GM21737 (cell line): Measurements from ENCODE around the gene ETF1.
"Not testable (repeated sequence)": the region's sequence is repeated elsewhere in the genome, so short reads cannot be mapped to it uniquely, and the experiment has no call there.

Source experiments
- ATAC-seq: cut with Tn5 transposase; IDR thresholded peaks from one replicate; pipeline ENCODE4 v1.9.1; 2021; ENCODE audit warnings: mild to moderate bottlenecking, moderate library complexity; ENCODE audit not compliant: unreplicated experiment

The ETF1 gene

DNA sequence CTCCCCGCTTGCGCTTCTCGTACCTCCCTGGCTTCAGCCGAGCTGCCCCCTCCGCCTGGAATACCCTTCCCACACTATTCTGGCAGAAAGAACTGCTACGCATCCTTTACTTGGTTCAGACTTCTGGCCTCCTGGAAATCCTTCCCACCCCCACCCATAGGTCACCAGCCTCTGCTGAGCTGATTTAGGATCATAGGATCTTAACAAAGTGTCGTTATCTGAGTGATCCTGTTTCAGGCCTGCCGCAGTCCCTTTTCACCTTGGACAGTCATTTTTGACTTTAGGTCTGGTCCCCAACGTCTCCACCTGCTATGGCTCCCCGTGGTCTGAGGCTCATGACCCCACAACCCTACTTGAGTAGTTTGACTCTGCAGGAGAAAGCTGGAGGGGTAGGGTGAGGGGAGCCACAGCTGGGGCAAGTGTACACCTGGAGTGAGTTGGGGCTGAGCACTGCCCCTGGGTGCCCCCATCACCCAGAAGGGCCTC lies 50.4 kb downstream of the ETF1 start:
- ATAC-seq: no peak

DNA sequence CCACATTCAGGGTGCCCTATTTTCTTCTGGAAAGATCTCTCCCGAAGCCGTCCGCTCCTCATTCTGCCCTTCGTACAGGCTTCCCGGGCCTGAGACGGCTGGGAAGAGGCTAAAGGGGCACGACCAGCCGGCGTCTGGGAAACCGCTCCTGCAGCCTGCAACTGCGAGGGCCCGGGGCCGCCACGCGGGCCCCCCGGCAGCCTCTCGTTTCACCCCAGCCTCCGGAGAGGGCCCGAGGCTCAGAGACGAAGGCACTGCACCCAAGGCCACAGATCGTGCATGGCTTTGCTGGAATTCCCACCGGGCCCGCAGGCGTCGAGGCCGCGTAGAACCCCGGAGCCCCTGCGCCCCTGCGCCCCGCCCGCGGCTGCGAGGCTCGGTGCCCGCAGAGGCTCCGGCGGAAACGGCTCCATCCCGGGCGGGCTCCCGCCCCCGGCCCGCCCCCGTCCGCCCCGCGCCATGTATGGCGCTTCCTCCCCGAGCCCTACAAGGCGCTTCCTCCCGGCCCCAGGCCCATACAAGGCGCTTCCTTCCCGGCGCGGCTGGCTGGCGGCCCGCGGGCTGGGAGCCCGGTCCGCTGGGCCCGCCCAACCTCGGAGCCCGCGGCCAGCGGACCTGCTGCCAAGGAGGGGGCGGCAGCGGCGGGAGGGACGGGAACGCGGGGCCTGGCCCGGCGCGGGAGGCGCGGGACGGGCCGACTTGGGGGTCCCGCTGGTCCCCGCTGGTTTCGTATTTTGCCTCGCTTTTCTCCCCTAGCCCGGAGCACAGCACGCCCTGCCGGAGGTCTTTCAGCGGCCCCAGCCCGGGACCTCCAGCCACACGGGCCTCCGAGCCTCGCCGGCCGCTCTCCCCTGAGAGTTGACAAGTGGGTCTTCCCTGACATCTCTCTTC lies 51.1 kb downstream of the ETF1 start:
- peak; percentile 95 for ATAC-seq

DNA sequence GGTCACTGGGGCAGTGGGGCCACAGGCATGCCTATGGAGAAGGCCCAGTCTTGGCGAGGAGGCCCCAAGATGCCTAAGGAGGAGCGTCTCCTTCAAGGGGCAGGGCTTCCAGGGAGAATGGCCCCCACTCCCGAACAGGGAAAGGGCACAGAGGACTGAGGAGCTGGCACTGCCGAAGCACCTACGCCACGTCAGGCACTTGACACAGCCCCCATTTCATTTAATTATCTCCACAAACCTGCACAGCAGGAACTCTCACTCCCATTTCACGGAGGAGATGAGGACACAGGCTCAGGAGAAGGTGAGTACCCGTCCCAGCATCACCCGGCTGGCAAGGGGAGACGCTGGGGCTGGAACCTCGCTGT lies 51.8 kb downstream of the ETF1 start:
- ATAC-seq: no peak

DNA sequence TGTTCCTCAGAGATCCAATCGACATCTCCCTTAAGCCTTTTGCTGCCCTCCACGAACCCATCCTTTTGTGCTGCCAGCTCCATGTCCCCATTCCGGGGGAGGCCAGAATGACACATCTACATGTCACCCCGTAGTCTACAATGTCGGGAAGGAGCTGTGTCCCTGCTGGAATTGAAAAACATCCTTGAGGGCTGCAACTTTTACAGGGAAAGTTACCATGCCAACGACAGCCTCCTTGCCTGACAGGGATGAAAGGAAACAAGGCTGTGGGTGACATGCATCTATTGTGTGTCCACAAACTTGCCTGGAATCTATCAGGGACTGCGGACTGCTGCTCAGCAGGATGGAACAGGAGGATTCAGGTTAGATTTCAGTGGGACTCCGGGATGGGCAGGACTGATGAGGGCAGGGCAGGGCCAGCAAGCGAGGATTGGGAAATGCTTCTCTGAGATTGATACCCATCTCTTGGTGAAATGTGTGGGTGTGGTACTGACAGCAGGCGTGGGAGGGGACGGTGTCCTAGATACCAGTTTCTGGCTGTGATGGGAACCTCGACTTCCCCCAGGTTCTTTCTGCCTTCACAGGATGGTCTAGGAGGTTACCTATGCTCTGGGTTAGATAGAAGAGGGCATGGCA lies 52.3 kb downstream of the ETF1 start:
- no peak for ATAC-seq

DNA sequence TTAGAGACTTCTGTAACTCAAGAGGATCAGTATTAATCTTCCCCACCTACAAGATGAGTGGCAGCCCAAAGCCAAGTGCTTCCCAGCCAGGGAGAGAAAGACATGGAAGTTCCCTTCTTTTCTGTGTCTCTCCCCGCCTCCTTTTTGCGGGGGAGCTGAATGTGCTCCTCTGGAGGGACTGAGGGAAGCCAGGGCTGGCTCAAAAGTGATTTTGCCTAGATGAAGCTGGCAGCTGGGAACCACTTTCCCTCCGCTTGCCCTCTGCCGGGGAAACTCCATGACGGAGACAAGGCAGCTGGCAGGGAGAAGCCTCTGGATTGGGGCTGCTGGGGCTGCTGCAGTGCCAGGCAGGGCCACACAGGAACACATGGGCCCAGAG lies 53.4 kb downstream of the ETF1 start:
- no peak for ATAC-seq

DNA sequence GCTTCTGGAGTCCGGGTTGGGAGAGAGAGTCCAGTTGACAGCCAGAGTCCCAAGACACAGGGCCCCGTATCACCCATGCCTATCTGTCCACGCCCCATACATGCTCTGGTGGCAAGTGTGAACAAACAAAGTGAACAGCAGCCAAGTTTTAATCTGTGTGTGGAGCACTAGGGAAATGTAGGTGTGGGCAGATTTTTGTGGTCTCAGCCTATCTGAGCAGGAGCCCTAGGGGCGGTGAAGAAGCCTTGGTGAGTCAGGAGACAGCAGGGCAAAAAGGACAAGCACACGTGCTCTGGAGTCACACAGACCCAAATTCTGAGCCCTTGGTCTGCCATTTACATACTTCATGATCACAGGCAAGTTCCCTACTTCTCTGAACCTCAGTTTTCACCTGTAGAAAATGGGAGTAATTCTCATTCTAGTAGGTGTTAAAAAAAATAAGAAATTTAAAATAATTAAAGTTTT lies 54.5 kb downstream of the ETF1 start:
- ATAC-seq: no peak

DNA sequence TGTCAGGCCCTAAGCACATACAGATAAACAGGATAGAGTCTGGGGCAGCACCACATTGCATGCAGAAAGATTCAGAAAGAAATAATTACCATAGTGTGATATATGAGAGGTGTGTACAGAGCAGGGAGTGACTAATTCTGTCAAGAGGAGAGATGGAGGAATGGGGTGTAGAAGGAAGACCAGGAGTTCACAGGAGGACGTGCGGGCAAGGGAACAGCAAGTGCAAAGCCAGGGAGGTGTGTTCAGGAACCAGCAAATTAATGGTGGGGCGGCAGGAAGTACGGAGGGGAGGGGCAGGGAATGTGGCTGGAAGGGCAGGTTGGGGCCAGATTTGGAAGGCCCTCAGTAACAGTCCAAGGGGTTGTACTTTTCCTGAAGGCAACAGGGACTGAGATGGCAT lies 60.4 kb downstream of the ETF1 start:
- ATAC-seq: no peak

DNA sequence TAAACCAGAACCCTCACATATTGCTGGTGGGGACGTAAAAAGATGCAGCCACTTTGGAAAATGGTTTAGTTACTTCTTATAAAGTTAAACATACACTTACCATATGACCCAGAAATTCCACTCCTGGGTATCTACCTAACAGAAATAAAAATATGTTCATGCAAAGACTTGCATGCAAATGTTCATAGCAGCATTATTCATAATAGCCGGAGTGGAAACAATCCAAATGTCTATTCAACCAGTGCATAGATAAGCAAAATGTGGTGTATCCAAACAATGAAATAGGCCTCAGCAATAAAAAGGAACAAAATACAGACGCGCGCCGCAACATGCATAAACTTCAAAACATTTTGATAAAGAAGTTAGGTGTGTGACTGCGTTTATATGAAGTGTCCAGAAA lies 66.1 kb downstream of the ETF1 start:
- ATAC-seq: no peak

DNA sequence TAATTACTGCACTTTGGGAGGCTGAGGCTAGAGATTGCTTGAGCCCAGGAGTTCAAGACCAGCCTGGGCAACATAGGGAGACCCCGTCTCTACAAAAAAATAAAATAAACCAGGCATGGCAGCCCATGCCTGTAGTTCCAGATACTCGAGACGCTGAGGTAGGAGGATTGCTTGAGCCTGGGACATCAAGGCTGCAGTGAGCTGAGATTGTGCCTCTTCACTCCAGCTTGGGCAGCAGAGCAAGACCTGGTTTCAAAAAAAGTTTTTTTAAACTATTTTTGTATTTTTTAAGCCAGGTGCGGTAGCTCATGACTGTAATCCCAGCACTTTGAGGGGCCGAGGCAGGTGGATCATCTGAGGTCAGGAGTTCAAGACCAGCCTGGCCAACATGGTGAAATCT lies 69.9 kb downstream of the ETF1 start:
- not testable (repeated sequence) for ATAC-seq

DNA sequence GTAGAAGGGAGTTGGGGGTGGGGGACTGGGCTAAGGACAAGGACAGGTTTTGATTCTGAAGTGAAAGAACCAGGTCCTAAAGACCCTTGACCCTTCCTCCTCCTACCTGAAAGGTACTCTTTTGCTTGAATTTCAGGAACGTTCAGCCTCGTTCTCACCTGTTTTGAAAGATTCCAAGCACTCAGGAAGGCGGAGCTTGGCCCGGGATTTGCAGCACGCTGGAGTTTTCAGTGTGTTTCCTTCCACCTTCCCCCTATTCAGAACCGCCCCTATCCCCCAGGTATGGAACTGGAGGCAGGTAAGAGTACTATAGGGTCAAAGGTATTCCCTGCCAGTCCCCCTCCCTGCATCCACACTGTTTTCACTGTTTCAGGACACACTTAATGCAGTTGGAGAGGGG lies 70.7 kb downstream of the ETF1 start:
- ATAC-seq: no peak

DNA sequence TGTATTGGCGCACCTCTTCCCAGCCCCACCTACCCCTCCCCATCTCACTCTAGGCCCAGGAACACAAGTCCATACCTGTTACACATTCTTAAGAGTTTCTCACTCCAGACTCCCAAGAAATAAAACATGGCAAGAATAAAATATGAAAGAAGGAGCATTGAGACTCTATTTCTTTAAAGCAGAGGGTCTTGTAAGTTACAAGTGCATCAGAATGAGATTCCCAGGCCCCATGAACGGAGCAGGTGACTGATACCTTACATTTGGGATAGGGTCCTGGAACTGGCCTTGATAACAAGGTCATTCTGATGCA lies 72.0 kb downstream of the ETF1 start:
- no peak for ATAC-seq

DNA sequence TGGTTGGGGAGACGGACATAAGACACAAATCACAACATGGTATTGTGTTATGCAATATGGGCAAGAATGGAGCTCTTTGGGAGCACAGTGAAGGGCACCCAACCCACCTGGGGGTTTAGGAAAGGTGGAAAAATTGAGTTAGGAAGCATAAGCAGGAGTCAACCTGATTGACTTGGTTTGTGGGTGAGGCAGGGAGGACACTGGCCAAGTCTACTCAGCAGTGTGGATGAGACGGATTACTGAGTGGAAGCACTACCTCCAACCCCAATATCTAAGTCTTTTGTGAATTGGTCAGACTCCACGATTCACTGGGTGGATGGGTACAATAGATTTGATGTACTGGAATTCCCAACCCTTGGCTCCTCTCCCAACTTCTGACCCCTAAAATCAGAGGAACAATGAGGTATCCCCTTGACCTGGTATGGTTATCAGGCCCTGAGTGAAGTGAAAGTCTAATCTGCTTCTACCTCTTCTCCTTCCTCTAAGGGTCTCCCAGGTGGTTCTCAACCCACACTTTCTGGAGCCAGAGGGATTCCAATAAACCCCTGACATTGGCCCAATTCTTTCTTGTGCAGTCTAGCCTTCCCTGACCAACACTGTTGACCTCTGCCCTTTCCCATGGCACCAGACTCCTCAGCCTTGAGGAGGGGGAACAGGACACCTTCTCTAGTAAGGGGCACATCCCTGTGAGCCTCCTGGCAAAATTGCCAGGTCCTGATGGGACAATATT lies 72.5 kb downstream of the ETF1 start:
- no peak for ATAC-seq

DNA sequence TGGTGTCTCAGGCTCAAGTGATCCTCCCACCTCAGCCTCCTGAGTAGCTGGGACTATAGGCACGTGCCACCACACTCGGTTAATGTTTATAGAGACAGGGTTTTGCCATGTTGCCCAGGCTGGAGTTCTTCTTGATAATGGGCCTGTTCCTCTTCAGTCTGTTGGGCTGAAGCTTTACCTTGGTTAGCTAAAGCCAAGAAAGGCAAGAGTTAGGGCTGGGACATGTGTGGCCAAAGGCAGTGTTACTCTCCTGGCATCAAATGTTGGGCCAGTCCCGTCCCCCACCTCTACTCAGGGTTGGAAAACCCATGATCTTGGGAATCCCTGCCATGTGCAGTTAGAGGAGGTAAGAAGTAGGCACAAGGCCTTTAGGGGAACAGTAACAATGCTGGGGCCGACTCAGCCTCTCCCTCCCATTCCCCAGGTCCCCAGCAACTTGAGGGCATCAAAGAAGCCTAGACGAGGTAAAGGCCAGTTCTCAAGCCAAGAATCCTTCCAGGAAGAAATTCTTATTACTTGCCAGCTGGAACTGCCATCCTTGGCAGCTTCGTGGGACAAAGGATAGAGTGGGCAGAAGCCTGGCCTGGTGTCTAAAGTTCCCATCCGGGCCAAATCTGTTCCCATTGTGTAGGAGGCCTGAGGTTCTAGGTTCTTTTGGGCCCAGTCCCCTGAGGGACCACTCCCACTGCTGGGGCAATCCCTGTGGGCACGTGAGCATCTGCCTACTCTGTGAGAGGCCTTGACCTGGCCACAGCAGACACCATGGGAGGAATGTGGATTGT lies 73.3 kb downstream of the ETF1 start:
- no peak for ATAC-seq

DNA sequence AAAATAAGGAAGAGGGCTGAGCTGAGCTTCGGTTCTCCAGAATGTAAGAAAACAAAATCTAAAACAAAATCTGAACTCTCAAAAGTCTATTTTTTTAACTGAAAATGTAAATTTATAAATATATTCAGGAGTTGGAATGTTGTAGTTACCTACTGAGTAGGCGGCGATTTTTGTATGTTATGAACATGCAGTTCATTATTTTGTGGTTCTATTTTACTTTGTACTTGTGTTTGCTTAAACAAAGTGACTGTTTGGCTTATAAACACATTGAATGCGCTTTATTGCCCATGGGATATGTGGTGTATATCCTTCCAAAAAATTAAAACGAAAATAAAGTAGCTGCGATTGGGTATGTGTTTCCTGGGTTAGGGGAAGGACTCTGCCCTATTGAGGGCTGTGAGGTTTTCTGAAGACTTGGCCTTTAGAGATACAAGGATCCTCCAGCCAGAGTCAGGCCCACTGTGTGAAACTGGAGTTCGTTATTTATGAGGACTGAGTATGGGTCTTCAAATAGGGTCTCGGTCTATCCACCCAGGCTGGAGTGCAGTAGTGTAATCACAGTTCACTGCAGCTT lies 74.0 kb downstream of the ETF1 start:
- no peak for ATAC-seq

DNA sequence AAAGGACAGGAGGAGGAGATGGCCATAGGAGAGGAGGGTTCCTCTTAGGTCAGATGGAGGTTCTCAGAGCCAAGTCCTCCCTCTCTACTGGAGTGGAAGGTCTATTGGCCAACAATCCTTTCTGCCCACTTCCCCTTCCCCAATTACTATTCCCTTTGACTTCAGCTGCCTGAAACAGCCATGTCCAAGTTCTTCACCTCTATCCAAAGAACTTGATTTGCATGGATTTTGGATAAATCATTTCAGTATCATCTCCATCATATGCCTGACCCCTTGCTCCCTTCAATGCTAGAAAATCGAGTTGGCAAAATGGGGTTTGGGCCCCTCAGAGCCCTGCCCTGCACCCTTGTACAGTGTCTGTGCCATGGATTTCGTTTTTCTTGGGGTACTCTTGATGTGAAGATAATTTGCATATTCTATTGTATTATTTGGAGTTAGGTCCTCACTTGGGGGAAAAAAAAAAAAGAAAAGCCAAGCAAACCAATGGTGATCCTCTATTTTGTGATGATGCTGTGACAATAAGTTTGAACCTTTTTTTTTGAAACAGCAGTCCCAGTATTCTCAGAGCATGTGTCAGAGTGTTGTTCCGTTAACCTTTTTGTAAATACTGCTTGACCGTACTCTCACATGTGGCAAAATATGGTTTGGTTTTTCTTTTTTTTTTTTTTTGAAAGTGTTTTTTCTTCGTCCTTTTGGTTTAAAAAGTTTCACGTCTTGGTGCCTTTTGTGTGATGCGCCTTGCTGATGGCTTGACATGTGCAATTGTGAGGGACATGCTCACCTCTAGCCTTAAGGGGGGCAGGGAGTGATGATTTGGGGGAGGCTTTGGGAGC lies 74.7 kb downstream of the ETF1 start:
- no peak for ATAC-seq

DNA sequence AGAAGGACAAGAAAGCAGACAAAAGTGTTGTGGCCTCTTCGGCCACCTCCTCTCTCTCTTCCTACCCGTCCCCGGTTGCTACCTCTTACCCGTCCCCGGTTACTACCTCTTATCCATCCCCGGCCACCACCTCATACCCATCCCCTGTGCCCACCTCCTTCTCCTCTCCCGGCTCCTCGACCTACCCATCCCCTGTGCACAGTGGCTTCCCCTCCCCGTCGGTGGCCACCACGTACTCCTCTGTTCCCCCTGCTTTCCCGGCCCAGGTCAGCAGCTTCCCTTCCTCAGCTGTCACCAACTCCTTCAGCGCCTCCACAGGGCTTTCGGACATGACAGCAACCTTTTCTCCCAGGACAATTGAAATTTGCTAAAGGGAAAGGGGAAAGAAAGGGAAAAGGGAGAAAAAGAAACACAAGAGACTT lies 75.3 kb downstream of the ETF1 start:
- no peak for ATAC-seq

DNA sequence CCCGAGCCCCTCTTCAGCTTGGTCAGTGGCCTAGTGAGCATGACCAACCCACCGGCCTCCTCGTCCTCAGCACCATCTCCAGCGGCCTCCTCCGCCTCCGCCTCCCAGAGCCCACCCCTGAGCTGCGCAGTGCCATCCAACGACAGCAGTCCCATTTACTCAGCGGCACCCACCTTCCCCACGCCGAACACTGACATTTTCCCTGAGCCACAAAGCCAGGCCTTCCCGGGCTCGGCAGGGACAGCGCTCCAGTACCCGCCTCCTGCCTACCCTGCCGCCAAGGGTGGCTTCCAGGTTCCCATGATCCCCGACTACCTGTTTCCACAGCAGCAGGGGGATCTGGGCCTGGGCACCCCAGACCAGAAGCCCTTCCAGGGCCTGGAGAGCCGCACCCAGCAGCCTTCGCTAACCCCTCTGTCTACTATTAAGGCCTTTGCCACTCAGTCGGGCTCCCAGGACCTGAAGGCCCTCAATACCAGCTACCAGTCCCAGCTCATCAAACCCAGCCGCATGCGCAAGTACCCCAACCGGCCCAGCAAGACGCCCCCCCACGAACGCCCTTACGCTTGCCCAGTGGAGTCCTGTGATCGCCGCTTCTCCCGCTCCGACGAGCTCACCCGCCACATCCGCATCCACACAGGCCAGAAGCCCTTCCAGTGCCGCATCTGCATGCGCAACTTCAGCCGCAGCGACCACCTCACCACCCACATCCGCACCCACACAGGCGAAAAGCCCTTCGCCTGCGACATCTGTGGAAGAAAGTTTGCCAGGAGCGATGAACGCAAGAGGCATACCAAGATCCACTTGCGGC lies 75.9 kb downstream of the ETF1 start:
- ATAC-seq: no peak

DNA sequence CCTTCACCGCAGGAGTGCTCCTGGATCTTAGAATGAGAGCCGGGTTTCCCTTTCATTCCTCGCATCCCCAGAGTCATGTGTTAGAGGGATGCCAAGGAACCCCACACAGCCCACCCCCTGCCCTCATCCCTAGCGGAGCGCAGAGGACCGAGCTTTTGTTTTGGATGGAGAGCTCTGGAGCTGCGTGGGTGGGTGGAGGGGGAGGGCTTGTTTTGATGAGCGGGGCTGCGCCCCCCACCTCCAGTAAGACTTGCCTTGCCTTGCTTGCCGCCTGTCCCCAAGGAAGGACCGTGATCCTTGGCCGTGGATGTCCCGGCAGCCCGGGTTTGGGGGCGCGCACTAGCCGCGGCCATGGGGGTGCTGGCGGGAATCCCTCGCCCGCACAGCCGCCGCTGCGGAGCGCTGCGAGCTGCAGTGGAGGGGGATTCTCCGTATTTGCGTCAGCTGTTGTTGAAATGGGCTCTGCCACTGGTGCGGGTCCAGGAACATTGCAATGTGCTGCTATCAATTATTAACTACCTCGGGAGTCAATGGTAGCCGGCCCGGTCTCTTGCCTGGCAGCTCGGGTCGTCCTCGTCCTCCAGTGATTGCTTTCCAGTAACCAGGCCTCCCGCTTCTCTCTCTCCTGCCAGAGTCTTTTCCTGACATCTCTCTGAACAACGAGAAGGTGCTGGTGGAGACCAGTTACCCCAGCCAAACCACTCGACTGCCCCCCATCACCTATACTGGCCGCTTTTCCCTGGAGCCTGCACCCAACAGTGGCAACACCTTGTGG lies 76.7 kb downstream of the ETF1 start:
- no peak for ATAC-seq
